Transverse colon (tissue), 4 donors: ENCODE results near the gene CHRNA9. TPM values are rescaled to one million over a fixed set of nuclear protein-coding genes. Genes with fewer than 3 reads are reported as not detected.

Source experiments
- DNase-seq: peaks from one replicate; pipeline ENCODE4 v3.0.0-alpha.2; 2019
- H3K27ac ChIP-seq, 4 donors: fragments of 200-600 bp; sonication (generic); 2 replicates each; pipeline ENCODE4 v1.5.1; 2016 to 2018; ENCODE audit warnings: inconsistent platforms in 4 of 4
- H3K27me3 ChIP-seq: fragments of 200-600 bp; sonication (generic); 2 replicates; pipeline ENCODE4 v1.5.1; 2017; ENCODE audit warnings: inconsistent platforms
- H3K36me3 ChIP-seq, 4 donors: fragments of 200-600 bp; sonication (generic); 2 replicates each; pipeline ENCODE4 v1.5.1; 2017 to 2019; ENCODE audit warnings: inconsistent platforms in 4 of 4
- H3K4me1 ChIP-seq, 4 donors: fragments of 200-600 bp; sonication (generic); 2 replicates each; pipeline ENCODE4 v1.5.1; 2017 to 2020; ENCODE audit warnings: inconsistent platforms in 4 of 4
- H3K4me3 ChIP-seq, 4 donors: fragments of 200-600 bp; sonication (generic); 1 replicate in 1 of 4; 2 replicates in 3 of 4; pipeline versions ENCODE4 v1.5.1 to v1.6.1; 2017 to 2019; ENCODE audit warnings: inconsistent platforms in 4 of 4
- H3K9me3 ChIP-seq, 2 donors: fragments of 200-600 bp; sonication (generic); 2 replicates each; pipeline ENCODE4 v1.5.1; 2017 to 2019; ENCODE audit warnings: inconsistent platforms in 2 of 2
- EP300 ChIP-seq: sonication (generic); formaldehyde crosslinking; IDR thresholded peaks from one replicate; pipeline ENCODE4 v1.6.1; 2017; ENCODE audit warnings: antibody characterized with exemption, low read depth
- POLR2A ChIP-seq: fragments of 450-650 bp; IDR thresholded peaks from one replicate; pipeline ENCODE4 v1.6.1; 2016; ENCODE audit warnings: antibody characterized with exemption, mild to moderate bottlenecking, moderate library complexity
- POLR2AphosphoS5 ChIP-seq, 3 donors: sonication (generic); formaldehyde crosslinking; IDR thresholded peaks; one replicate each; pipeline ENCODE4 v1.6.1; 2016; ENCODE audit warnings: antibody characterized with exemption in 3 of 3
- WGBS, 2 donors: methylation state at CpG; one replicate each; pipeline ENCODE4 v1.1.5; 2018; ENCODE audit warnings: low coverage in 1 of 2; 5-methylcytosine and 5-hydroxymethylcytosine counted together
- in situ Hi-C, 4 donors: fragments of 200-750 bp; cut with MboI; loops; one replicate each; pipeline versions ENCODE4 v1.15.0 to v1.15.1; 2017; ENCODE audit warnings: low sequenced_read_pairs in 3 of 4, low pct_ligation_motif_present in 1 of 4, low pct_unique_long_range_greater_than_20kb in 1 of 4
- intact Hi-C: fragments of 100-400 bp; cut with DNase I; formaldehyde crosslinking; loops from one replicate; pipeline ENCODE4 v1.15.1; 2023; ENCODE audit warnings: low total_unique reads
- small RNA-seq, 4 donors: library from RNA; depleted of rRNA; stranded (forward); fragments of <200 nt; gene quantifications; one replicate each; pipeline ENCODE3, GENCODE V24; 2016
- total RNA-seq, 4 donors: library from RNA; depleted of rRNA; stranded (reverse); fragments of >200 nt; gene quantifications; one replicate each; pipeline ENCODE4 v1.1.0, GENCODE V29; 2016
- TF ChIP-seq, protein P1 (sequence below), 5 experiments: fragments of 200-600 bp in 3 of 5; fragments of 450-650 bp in 2 of 5; sonication (generic) in 3 of 5; IDR thresholded peaks; 1 replicate in 2 of 5; 2 replicates in 3 of 5; pipeline ENCODE4 v1.5.1; 2016 to 2017; ENCODE audit warnings: antibody characterized with exemption in 5 of 5, inconsistent platforms in 3 of 5, mild to moderate bottlenecking in 2 of 5, moderate library complexity in 1 of 5

Gene CHRNA9
- total RNA-seq, 4 donors from 2014 or later = not detected

DNA sequence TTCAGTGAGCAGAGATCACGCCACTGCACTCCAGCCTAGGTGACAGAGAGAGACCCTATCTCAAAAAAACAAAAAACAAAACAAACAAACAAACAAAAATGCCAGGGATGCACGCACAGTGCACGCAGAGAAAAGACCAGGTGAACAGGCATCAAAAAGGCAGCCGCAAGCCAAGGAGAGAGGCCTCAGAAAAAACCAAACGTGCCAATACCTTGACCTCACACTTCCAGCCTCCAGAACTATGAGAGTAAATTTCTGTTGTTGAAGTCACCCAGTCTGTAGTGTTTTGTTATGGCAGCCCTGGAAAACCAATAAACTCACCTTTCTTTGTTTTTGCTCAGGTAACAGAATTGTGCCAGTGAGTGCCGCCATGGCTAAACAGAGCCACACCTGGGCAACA, 66.0 kb downstream of the CHRNA9 start:
- DNase-seq = no peak
- intact Hi-C loops (no loop called here), in situ Hi-C loops (no loop called here)
- Histone ChIP-seq H3K36me3 (no peaks in the 10 kb centered on the region), H3K4me1 (peaks cover 0 to 23% (median 8%) of the 10 kb centered on the region in 4 donors), H3K27me3 (no peaks in the 10 kb centered on the region), H3K9me3 (no peaks in the 10 kb centered on the region), H3K4me3 (no peak overlapping the region), H3K27ac (no peak overlapping the region)
- no peak for TF ChIP-seq POLR2A
- TF ChIP-seq POLR2AphosphoS5 (IDR thresholded peaks at IDR 0.05) = no peak
- TF ChIP-seq EP300 = no peak
- TF ChIP-seq, protein P1, sequence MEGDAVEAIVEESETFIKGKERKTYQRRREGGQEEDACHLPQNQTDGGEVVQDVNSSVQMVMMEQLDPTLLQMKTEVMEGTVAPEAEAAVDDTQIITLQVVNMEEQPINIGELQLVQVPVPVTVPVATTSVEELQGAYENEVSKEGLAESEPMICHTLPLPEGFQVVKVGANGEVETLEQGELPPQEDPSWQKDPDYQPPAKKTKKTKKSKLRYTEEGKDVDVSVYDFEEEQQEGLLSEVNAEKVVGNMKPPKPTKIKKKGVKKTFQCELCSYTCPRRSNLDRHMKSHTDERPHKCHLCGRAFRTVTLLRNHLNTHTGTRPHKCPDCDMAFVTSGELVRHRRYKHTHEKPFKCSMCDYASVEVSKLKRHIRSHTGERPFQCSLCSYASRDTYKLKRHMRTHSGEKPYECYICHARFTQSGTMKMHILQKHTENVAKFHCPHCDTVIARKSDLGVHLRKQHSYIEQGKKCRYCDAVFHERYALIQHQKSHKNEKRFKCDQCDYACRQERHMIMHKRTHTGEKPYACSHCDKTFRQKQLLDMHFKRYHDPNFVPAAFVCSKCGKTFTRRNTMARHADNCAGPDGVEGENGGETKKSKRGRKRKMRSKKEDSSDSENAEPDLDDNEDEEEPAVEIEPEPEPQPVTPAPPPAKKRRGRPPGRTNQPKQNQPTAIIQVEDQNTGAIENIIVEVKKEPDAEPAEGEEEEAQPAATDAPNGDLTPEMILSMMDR (IDR thresholded peaks at IDR 0.05) = no peak
- WGBS, 2 donors = 93 to 97% methylated on average over 6 of the region's 6 CpGs

DNA sequence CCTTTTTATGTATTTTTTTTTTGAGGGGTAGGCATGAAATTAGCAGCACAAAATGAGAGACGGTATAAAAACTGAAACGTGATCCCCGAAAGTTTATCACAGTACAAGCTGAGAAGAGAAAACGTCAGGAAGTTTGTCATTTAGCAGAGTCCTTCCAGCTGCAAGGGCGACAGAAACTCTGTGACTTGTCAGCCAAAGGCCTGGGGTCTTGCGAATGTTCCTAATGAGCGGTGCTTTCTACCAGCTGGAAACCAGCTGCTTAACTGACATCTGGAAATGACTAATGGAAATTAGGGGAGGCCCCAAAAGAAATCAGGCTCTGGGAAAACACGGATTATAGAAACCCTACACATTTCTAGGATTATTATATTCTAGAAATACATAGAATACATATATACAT, 66.5 kb downstream of the CHRNA9 start:
- Histone ChIP-seq H3K27ac (no peak overlapping the region), H3K4me1 (peaks cover 0 to 23% (median 8%) of the 10 kb centered on the region in 4 donors), H3K9me3 (peaks cover 0 to 4% of the 10 kb centered on the region in 2 donors), H3K27me3 (no peaks in the 10 kb centered on the region), H3K4me3 (no peak overlapping the region), H3K36me3 (no peaks in the 10 kb centered on the region)
- 69 to 70% methylated on average over 8 of the region's 8 CpGs for WGBS, 2 donors
- TF ChIP-seq POLR2A = no peak
- DNase-seq = no peak
- in situ Hi-C loops (no loop called here), intact Hi-C loops (no loop called here)

DNA sequence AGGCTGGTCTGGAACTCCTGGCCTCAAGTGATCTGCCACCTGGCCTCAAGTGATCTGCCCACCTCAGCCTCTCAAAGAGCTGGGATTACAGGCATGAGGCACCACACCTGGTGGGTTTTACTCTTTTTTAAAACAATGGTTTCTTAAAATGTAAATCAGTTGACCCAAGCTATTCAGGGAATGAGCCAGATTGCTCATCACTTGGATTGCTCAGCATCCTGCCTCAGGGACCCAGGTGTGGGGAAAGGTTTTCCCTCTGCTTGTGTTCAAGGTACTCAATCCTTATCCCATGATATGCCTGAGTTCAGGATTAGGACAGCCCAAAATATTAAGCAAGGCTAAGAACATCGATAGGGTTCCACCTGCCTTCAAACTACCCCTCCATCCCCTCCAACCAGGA, 67.4 kb downstream of the CHRNA9 start:
- 92 to 100% methylated on average over 1 of the region's 1 CpG for WGBS, 2 donors
- Histone ChIP-seq H3K4me1 (peaks cover 0 to 23% (median 8%) of the 10 kb centered on the region in 4 donors), H3K27me3 (no peaks in the 10 kb centered on the region), H3K36me3 (no peaks in the 10 kb centered on the region), H3K4me3 (no peak overlapping the region), H3K9me3 (peaks cover 0 to 9% of the 10 kb centered on the region in 2 donors), H3K27ac (no peak overlapping the region)
- DNase-seq = no peak
- intact Hi-C loops = no loop called here
- in situ Hi-C loops = no loop called here
- TF ChIP-seq EP300 (no peak), POLR2AphosphoS5 (IDR thresholded peaks at IDR 0.05) (no peak), POLR2A (no peak)
- TF ChIP-seq, protein P1 (IDR thresholded peaks at IDR 0.05) = no peak

DNA sequence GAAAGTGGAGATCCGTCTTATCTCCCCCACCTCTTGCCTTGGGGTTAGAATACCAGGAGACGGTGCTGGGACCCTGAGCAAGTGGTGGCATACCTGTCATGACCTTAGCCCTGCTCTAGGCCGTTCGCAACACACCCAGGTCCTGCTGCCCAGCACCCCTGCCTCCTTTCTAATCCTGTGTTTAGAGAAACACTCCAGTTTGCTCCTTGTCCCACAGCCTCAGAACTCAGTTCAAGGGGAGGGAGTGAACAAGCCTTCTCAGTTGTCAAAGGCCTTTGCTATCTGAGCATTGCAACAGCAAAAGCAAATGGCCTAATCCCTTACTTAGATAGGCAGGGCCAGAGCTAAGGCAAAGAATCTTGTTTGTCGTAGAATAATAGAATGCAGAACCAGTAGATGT, 67.9 kb downstream of the CHRNA9 start:
- in situ Hi-C loops = no loop called here
- 86 to 100% methylated on average over 2 to 5 of the region's 5 CpGs for WGBS, 2 donors
- peaks cover 0 to 23% (median 8%) of the 10 kb centered on the region in 4 donors for H3K4me1 ChIP-seq
- no peaks in the 10 kb centered on the region for H3K36me3 ChIP-seq
- peaks cover 0 to 9% of the 10 kb centered on the region in 2 donors for H3K9me3 ChIP-seq
- no peaks in the 10 kb centered on the region for H3K27me3 ChIP-seq
- intact Hi-C loops = no loop called here
- H3K27ac ChIP-seq = no peak overlapping the region
- no peak overlapping the region for H3K4me3 ChIP-seq
- DNase-seq = no peak
- no peak for TF ChIP-seq POLR2A
- TF ChIP-seq EP300 = no peak
- TF ChIP-seq, protein P1 (IDR thresholded peaks at IDR 0.05) = no peak
- TF ChIP-seq POLR2AphosphoS5 (IDR thresholded peaks at IDR 0.05) = no peak

Small RNA genes lying within 50 kb of the gene (small RNA-seq; reads per million reads assigned to genes)
- gene RNU7-74P = 0 reads per million in 4 donors

Other genes with a start within 250 kb of the CHRNA9 start
- gene RHOH, start 138.3 kb upstream of the CHRNA9 start, total RNA-seq = 10 to 100 TPM in 1 of 4 donors, 1 to 10 TPM in 2, not detected in 1; 4.1 to 10.3 (median 4.1) TPM